GM19238 (cell line): ENCODE data around the gene APOBEC3C.
"Not testable (repeated sequence)": the region's sequence is repeated elsewhere in the genome, so short reads cannot be mapped to it uniquely, and the experiment has no call there.

Source experiments
- DNase-seq: peaks from one replicate; pipeline ENCODE4 v3.0.0; 2011; ENCODE audit warnings: low spot score; ENCODE audit not compliant: insufficient read length

Gene APOBEC3C

DNA sequence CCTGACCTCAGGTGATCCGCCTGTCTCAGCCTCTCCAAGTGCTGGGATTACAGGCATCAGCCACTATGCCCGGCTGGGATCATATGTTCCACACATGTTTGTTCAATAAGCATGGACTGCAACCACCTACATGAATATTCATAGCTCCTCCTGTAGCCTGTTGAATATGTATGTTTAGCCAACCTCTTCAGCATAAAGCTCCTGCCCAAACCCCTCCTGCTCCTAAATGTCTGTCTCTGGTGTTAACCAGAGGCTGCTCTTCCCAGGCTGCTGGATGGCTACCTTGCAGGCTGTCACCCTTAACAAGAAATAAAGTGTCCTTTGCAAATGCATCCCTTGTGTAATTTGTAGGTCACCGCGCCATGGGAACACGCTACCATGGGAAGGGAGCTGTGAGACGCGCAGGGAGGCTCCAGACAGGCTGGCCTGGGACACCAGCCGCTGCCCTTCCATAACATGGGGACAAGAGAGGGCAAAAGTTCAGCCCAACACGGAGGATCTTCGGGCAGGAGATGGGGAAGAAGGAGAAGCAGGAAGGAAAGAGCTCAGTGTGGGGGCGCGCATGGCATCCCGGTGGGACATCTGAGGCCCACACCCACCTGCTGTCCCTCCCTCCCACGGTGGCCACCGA, 6.1 kb downstream of the APOBEC3C start:
- DNase-seq: not testable (repeated sequence)

DNA sequence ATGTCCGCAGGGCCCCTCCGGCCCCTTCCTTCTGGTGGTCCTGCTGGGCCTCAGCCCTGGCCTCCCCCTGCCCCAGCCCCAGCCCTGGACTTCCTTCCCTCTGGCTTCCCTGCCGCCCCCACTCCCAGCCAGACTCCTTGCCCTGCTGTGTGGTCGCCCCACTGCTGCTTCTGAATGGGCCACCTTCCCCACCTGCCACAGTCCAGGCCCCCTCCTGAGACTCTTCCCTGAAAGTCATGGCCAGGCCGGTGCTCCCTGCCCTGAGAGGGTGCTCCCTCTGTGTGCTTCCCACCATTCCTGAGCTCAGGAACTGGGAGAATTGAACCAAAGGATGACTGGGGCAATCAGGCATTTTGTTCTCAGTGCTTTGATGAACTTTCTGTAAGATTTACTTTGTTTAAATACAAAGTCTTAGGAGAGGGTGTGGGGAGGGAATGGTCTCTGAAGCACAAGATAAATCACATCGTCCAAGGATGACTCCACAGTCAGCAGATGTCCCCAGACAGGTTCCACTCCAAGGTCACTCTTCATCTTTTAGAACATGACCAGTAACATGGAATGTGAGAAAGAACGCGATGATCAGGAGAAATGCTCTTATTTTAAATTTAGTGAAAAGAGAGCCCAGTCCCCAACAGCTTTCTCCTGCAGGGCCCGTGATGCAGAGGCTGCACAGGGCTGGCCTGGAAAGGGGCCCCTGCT, 7.6 kb downstream of the APOBEC3C start:
- no peak for DNase-seq

DNA sequence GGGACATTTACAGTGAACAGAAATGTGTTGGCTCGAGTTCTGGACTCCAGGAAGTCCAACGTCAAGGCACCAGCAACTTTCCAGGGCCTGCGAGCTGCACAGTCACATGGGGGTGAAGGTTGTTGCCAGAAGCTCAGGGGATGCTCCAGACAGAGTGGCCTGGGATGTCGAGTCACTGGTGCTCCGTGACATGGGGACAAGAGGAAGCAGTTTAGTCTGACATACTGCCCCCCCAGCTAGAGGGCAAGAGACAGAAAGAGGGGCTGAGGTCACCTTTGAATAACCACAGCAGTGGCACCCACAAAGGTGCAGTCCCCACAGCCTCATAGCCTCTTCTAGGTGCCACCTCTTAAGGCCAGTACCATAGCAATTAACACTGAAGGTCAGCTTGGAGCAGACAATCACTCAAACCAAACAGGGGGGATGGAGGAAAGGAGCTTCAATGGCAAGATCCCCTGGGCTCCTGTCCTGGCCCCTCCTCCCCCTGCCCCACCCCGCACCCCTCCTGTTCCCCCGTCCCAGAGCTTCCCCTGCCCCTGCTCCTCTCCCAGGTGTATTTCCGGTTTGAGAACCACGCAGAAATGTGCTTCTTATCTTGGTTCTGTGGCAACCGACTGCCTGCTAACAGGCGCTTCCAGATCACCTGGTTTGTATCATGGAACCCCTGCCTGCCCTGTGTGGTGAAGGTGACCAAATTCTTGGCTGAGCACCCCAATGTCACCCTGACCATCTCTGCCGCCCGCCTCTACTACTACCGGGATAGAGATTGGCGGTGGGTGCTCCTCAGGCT, 10.7 kb downstream of the APOBEC3C start:
- no peak for DNase-seq

- DNase-seq: no peak
These were observed 12.6 kb downstream of the APOBEC3C start for GRCh38 chr22:39026509-39027150.

GRCh38 chr22:39027717-39028116, 13.7 kb downstream of the APOBEC3C start:
- no peak for DNase-seq

GRCh38 chr22:39028281-39028680, 14.2 kb downstream of the APOBEC3C start:
- DNase-seq: no peak

GRCh38 chr22:39029227-39029626, 15.2 kb downstream of the APOBEC3C start:
- DNase-seq: no peak

DNA sequence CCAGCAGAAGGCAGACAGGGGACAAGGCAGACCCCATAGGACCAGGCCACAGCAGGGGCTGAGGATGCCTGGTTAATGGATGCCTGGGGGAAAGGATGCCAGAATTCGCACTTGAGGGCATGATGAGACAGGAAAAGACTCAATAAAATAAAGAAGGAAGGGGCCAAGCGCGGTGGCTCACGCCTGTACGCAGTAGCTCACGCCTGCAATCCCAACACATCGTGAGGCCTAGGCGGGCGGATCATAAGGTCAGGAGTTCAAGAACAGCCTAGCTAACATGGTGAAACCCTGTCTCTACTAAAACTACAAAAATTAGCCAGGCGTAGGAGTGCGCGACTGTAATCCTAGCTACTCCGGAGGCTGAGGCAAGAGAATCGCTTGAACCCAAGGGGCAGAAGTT, 16.6 kb downstream of the APOBEC3C start:
- no peak for DNase-seq

DNA sequence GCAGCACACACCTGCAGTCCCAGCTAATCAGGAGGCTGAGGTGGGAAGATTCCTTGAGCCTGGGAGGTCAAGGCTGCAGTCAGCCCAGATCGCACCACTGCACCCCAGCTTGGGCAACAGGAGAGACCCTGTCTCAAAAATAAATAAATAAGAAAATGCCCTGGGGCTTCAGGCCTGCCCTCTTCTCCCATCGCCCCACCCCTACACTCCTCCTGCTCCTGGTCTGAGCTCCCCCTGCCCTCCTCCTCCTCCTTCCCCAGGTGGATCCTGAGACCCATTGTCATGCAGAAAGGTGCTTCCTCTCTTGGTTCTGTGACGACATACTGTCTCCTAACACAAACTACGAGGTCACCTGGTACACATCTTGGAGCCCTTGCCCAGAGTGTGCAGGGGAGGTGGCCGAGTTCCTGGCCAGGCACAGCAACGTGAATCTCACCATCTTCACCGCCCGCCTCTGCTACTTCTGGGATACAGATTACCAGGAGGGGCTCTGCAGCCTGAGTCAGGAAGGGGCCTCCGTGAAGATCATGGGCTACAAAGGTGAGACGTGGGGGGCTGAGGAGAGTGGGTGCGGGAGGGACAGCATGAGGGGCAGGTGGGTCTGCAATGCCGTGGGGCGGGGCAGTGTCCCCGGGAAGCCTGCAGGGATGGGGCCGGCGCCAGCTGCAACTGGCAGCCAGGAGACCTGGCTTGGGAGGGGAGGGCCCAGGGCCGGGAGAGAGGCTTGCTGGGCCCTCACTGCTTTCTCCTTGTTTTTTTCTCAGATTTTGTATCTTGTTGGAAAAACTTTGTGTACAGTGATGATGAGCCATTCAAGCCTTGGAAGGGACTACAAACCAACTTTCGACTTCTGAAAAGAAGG, 17.6 kb downstream of the APOBEC3C start:
- not testable (repeated sequence) for DNase-seq

- DNase-seq: not testable (repeated sequence)
These were observed 23.0 kb downstream of the APOBEC3C start for GRCh38 chr22:39037071-39037470.

DNA sequence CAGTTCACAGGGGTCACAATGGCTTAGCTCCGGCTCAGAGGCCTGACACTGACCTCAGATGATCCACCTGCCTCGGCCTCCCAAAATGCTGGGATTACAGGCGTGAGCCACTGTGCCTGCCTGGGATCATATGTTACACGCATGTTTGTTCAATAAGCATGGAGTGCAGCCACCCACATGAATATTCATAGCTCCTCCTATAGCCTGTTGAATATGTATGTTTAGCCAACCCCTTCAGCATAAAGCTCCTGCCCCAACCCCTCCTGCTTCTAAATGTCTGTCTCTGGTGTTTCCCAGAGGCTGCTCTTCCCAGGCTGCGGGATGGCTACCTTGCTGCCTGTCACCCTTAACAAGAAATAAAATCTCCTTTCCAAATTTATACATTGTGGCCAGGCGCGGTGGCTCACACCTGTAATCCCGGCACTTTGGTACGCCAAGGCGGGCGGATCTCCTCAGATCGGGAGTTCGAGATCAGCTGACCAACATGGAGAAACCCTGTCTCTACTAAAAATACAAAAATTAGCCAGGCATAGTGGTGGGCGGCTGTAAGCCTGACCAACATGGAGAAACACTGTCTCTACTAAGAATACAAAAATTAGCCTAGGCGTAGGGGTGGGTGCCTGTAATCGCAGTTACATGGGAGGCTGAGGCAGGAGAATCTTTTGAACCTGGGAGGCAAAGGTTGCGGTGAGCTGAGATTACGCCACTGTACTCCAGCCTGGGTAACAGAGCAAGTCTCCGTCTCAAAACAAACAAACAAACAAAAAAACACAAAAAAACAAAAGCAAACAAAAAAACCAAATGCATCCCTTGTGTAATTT, 25.5 kb downstream of the APOBEC3C start:
- no peak for DNase-seq

GRCh38 chr22:39040155-39040537, 26.1 kb downstream of the APOBEC3C start:
- not testable (repeated sequence) for DNase-seq

DNA sequence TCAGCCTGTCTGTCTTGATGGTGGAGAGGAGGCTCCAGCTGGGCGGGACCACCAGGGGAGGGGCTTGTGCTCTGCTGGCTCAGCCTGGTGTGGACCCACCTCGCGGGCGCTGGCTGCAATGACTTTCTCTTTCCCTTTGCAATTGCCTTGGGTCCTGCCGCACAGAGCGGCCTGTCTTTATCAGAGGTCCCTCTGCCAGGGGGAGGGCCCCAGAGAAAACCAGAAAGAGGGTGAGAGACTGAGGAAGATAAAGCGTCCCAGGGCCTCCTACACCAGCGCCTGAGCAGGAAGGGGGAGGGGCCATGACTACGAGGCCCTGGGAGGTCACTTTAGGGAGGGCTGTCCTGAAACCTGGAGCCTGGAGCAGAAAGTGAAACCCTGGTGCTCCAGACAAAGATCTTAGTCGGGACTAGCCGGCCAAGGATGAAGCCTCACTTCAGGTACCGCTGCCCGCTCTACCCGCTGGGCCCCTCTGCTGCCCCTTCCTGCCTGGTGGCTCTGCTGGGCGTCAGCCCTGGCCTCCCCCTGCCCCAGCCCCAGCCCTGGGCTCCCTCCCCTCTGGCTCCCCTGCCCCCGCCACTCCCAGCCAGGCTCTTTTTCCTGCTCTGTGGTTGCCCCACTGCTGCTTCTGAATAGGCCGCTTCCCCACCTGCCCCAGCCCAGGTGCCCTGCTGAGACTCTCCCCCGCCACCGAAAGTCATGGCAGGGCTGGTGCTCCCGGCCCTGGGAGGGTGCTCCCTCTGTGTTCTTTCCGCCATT, 26.7 kb downstream of the APOBEC3C start, which contains the start of gene APOBEC3F:
APOBEC3F (plus strand) TSS at position 327 of the 759 bp plus-strand sequence; CDS start at position 424, 97 bp downstream.
- DNase-seq: peak; percentile 29

DNA sequence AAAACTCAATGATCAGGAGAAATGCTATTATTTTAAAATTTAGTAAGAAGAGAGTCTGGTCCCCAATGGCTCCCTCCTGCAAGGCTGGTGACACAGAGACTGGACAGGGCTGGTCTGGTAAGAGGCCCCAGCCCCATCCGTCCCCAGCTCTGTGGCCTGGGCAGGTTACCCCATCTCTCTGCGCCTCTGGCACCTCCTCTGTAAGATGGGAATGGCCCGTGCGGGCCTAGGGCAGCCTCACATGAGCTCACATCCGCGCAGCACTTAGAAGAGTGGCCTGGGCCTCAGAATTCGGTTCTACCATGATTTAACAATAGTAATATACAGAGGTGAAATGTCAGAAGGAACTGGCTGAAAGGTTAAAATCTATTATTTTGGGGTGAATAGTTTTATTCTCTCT, 27.9 kb downstream of the APOBEC3C start:
- DNase-seq: no peak

- DNase-seq: not testable (repeated sequence)
These were observed 29.0 kb downstream of the APOBEC3C start for GRCh38 chr22:39043063-39043462.

GRCh38 chr22:39045136-39045535, 31.1 kb downstream of the APOBEC3C start:
- not testable (repeated sequence) for DNase-seq

- not testable (repeated sequence) for DNase-seq
These were observed 35.4 kb downstream of the APOBEC3C start for GRCh38 chr22:39049486-39049885.

- DNase-seq: not testable (repeated sequence)
These were observed 37.9 kb downstream of the APOBEC3C start for GRCh38 chr22:39051844-39052495.

GRCh38 chr22:39055658-39056057, 41.6 kb downstream of the APOBEC3C start:
- DNase-seq: no peak
